Measurements from ENCODE around the gene DENND5B. TPM values are rescaled to one million over a fixed set of nuclear protein-coding genes. Genes with fewer than 3 reads are reported as not detected.

The DENND5B gene
- total and polyA plus RNA-seq, 8 donors, result 1.1 to 25.2 (median 7.7) TPM

- H3K4me3 ChIP-seq, result peak overlapping the region; percentile 84 to 97 (median 93)
- DNase-seq, result no peak
- H3K27ac ChIP-seq, result peak overlapping the region; percentile 95 to 99 (median 96)
- intact Hi-C loops (cut with DNase I; ENCODE audit: low total_unique reads), result no loop called here
- peaks cover 0 to 12% (median 0%) of the 10 kb centered on the region in 3 donors for H3K27me3 ChIP-seq
- no peaks in the 10 kb centered on the region for H3K9me3 ChIP-seq
- WGBS, 5 donors, result 1 to 2% (median 1%) methylated on average over 13 to 15 of the region's 15 CpGs
- peaks cover 0 to 42% (median 25%) of the 10 kb centered on the region in 4 donors for H3K4me1 ChIP-seq
- TF ChIP-seq POLR2AphosphoS5 (IDR thresholded peaks at IDR 0.05) (no peak), CTCF (IDR thresholded peaks at IDR 0.05) (no peak)
- H3K36me3 ChIP-seq, result no peaks in the 10 kb centered on the region
Measured at GRCh38 chr12:31589598-31589903, 1.4 kb downstream of the DENND5B start.

GRCh38 chr12:31588976-31589375 is 2.0 kb downstream of the DENND5B start:
- TF ChIP-seq POLR2A (IDR thresholded peaks at IDR 0.05) (no peak), POLR2AphosphoS5 (IDR thresholded peaks at IDR 0.05) (no peak), EP300 (IDR thresholded peaks at IDR 0.05) (no peak), CTCF (IDR thresholded peaks at IDR 0.05) (no peak)
- Histone ChIP-seq H3K4me3 (peak overlapping the region; percentile 84 to 97 (median 93)), H3K27me3 (peaks cover 0 to 12% (median 0%) of the 10 kb centered on the region in 3 donors), H3K9me3 (no peaks in the 10 kb centered on the region), H3K36me3 (no peaks in the 10 kb centered on the region), H3K4me1 (peaks cover 0 to 42% (median 25%) of the 10 kb centered on the region in 4 donors), H3K27ac (peak overlapping the region in 4 of 5 donors; percentile 95 to 97 (median 96))
- intact Hi-C loops (cut with DNase I; ENCODE audit: low total_unique reads), result no loop called here
- 22 to 27% (median 24%) methylated on average over 3 of the region's 3 CpGs for WGBS, 5 donors
- DNase-seq, result peak in 1 of 2 donors; percentile 23

- Histone ChIP-seq H3K36me3 (no peaks in the 10 kb centered on the region), H3K27ac (peak overlapping the region in 1 of 5 donors; percentile 7), H3K4me1 (peaks cover 0 to 37% (median 21%) of the 10 kb centered on the region in 4 donors), H3K27me3 (peaks cover 0 to 12% (median 0%) of the 10 kb centered on the region in 3 donors), H3K9me3 (no peaks in the 10 kb centered on the region), H3K4me3 (no peak overlapping the region)
- intact Hi-C loops (cut with DNase I; ENCODE audit: low total_unique reads), result no loop called here
- WGBS, 5 donors, result 74 to 94% (median 90%) methylated on average over 4 of the region's 4 CpGs
- TF ChIP-seq EP300 (IDR thresholded peaks at IDR 0.05) (no peak), POLR2AphosphoS5 (IDR thresholded peaks at IDR 0.05) (no peak), CTCF (IDR thresholded peaks at IDR 0.05) (no peak), POLR2A (IDR thresholded peaks at IDR 0.05) (no peak)
- no peak for DNase-seq
Measured at GRCh38 chr12:31586728-31587127, 4.2 kb downstream of the DENND5B start.

- H3K4me1 ChIP-seq, result peaks cover 0 to 31% (median 15%) of the 10 kb centered on the region in 4 donors
- H3K36me3 ChIP-seq, result no peaks in the 10 kb centered on the region
- no peaks in the 10 kb centered on the region for H3K9me3 ChIP-seq
- WGBS, 5 donors, result 30 to 52% (median 41%) methylated on average over 2 of the region's 2 CpGs
- TF ChIP-seq POLR2A (IDR thresholded peaks at IDR 0.05), result no peak
- no peak for TF ChIP-seq EP300 (IDR thresholded peaks at IDR 0.05)
- TF ChIP-seq CTCF (IDR thresholded peaks at IDR 0.05), result no peak
- TF ChIP-seq POLR2AphosphoS5 (IDR thresholded peaks at IDR 0.05), result no peak
- H3K4me3 ChIP-seq, result no peak overlapping the region
- intact Hi-C loops (cut with DNase I; ENCODE audit: low total_unique reads), result no loop called here
- DNase-seq, result peak in 1 of 2 donors; percentile 32
- peak overlapping the region in 1 of 5 donors; percentile 24 for H3K27ac ChIP-seq
- H3K27me3 ChIP-seq, result peaks cover 0 to 7% (median 0%) of the 10 kb centered on the region in 3 donors
Measured at GRCh38 chr12:31585895-31586294, 5.0 kb downstream of the DENND5B start.

Data from stomach (tissue), 9 donors.